Activated CD8-positive, alpha-beta memory T cell treated with anti-CD3 and anti-CD28 coated beads for 36 hours (primary cell): ENCODE data around the gene MLLT3. TPM values are rescaled to one million over a fixed set of nuclear protein-coding genes. Genes with fewer than 3 reads are reported as not detected.

Experiments
- total RNA-seq, 2 experiments: library from RNA; stranded (reverse); gene quantifications; one replicate each; pipeline ENCODE4 v1.2.3, GENCODE V29; 2021

MLLT3 gene
- total RNA-seq, 2 experiments from 2014 or later = 41.5 to 41.8 TPM

Other genes with a start within 250 kb of the MLLT3 start
- gene FOCAD, start 61.8 kb upstream of the MLLT3 start, total RNA-seq = 10 to 100 TPM; 27.8 to 29.4 TPM